ENCODE data around the gene UBAP1. TPM values are rescaled to one million over a fixed set of nuclear protein-coding genes. Genes with fewer than 3 reads are reported as not detected.
A peak's percentile ranks its signal among the peaks of the same experiment; 100 is the strongest.

Gene UBAP1
- total and polyA plus RNA-seq, 9 of the 15 experiments (the other 6 are each of a cell fraction or from before 2014, with no cell fraction given): 1.3 to 33.4 (median 16.5) TPM

DNA sequence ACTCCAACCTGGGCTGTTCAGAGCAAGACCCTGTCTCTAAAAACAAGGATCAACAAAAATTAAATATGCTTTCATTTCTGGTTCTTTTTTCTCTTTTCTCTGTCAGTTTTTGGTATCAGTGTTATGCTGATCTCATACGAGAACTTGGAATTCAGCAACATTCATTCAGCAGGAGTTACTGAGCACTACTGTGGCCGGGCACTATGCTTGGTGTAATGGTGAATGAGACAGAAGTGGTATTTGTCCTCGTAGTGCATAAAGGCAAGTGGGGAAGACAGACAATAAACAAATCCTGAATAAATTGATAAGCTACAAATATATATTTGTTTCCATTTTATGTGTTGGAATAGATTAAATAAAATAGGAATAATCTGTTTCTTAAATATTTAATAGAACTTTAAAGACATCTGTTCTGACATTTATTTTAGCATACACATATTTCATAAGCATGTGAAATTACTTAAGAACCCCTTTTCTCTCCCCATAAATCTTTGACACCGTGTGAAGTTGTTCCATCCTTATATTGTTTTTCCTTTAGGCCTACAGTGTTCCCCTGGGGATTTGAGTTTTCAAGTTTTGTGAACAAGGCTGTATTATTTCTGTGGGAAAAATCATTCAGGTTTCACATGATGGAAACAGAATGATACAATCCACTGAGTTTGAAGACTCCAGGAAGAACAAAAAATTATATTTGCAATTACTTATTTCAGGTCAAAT is 24.6 kb downstream of the UBAP1 start:
- intact Hi-C loops (cut with micrococcal nuclease): no loop called here

More for the DNA sequence above, 24.6 kb downstream of the UBAP1 start:
- Histone ChIP-seq H3K79me2 (ENCODE audit: control insufficient read depth, insufficient read depth, low read length) (peaks cover 81% of the 10 kb centered on the region), H3K27ac (ENCODE audit: extremely low read depth, low read depth, low read length) (peak overlapping the region; percentile 20; the same call in 1 of the 3 replicates), H3K4me3 (no peak overlapping the region), H3K27me3 (ENCODE audit: control insufficient read depth in 2 of 2, insufficient read depth in 2 of 2, low read length in 2 of 2) (no peaks in the 10 kb centered on the region), H3K4me2 (ENCODE audit: insufficient read depth, low read length) (no peak overlapping the region), H3K9me3 (replicated peaks; ENCODE audit: control insufficient read depth, insufficient read depth, low read depth, low read length) (no peaks in the 10 kb centered on the region), H4K20me1 (replicated peaks; ENCODE audit: control insufficient read depth, insufficient read depth, low read length) (no peaks in the 10 kb centered on the region), H3K9ac (ENCODE audit: insufficient read depth in 1 of 2, low read depth in 2 of 2, low read length in 2 of 2) (no peak overlapping the region), H3K36me3 (ENCODE audit: control insufficient read depth, insufficient read depth, low read length) (peaks cover 7% of the 10 kb centered on the region; the same call in 1 of the 3 replicates), H2AFZ (ENCODE audit: low read depth, low read length) (no peak overlapping the region), H3K9me1 (ENCODE audit: control insufficient read depth, insufficient read depth, low read length) (no peaks in the 10 kb centered on the region), H3K4me1 (replicated peaks in 1 of 2; ENCODE audit: control insufficient read depth in 2 of 2, insufficient read depth in 2 of 2, low read length in 2 of 2) (peaks cover 0 to 4% of the 10 kb centered on the region in 2 experiments; a peak in 2 of 5 replicates)
- ChIA-PET CTCF (ENCODE audit: low intra/inter-chr PET ratio) (no interaction called here), POLR2A (interaction anchor here (1.0 kb wide), 1 partner anchor 25 kb away, joined by 5 read pairs; the partner anchor contains the start of gene UBAP1)
- in situ Hi-C loops (cut with MboI): no loop called here
- no peak for FAIRE-seq
- no peak for TF ChIP-seq MEF2D (tag; conservative IDR thresholded peaks at IDR 0.05; ENCODE audit: low read depth)
- TF ChIP-seq ZNF253 (CRISPR knock-in tag; conservative IDR thresholded peaks at IDR 0.05): no peak
- no peak for TF ChIP-seq IRF2 (CRISPR knock-in tag; IDR thresholded peaks at IDR 0.05)
- TF ChIP-seq PBX2 (CRISPR knock-in tag; IDR thresholded peaks at IDR 0.05; ENCODE audit: low read depth): no peak
- TF ChIP-seq PBX2 (tag; conservative IDR thresholded peaks at IDR 0.05; ENCODE audit: low read depth): no peak
- no peak for TF ChIP-seq U2AF2 (optimal IDR thresholded peaks at IDR 0.05; ENCODE audit: low read depth, low read length)
- no peak for TF ChIP-seq NBN (IDR thresholded peaks at IDR 0.05; ENCODE audit: low read depth)
- TF ChIP-seq, protein P1, sequence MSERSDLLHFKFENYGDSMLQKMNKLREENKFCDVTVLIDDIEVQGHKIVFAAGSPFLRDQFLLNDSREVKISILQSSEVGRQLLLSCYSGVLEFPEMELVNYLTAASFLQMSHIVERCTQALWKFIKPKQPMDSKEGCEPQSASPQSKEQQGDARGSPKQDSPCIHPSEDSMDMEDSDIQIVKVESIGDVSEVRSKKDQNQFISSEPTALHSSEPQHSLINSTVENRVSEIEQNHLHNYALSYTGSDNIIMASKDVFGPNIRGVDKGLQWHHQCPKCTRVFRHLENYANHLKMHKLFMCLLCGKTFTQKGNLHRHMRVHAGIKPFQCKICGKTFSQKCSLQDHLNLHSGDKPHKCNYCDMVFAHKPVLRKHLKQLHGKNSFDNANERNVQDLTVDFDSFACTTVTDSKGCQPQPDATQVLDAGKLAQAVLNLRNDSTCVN (CRISPR knock-in tag; IDR thresholded peaks at IDR 0.05): no peak
- TF ChIP-seq NCOR1 (IDR thresholded peaks at IDR 0.05): no peak
- no peak for DNase-seq (ENCODE audit: extremely low read depth in 1 of 4, low spot score in 3 of 4)
- no TSS peak for BruUV-seq (replicated peaks)
- peak; percentile 42; the same call in 1 of the 3 replicates for ATAC-seq
- 44% methylated on average over 4 of the region's 4 CpGs for WGBS (ENCODE audit: insufficient coverage, low coverage, missing lambda C conversion rate)
